Effector CD4-positive, alpha-beta T cell (primary cell): ENCODE results near the gene NTRK3.

ENCODE experiments used
- DNase-seq: peaks from one replicate; pipeline ENCODE4 v3.0.0-alpha.2; 2020

NTRK3 gene

GRCh38 chr15:87973501-87974215 is 282.9 kb downstream of the NTRK3 start:
- no peak for DNase-seq

- DNase-seq, result no peak
These were observed 285.5 kb downstream of the NTRK3 start for GRCh38 chr15:87971076-87971475.

GRCh38 chr15:87967951-87968350 is 288.6 kb downstream of the NTRK3 start:
- no peak for DNase-seq

GRCh38 chr15:87965304-87965703 is 291.2 kb downstream of the NTRK3 start:
- DNase-seq, result no peak

GRCh38 chr15:87962428-87962827 is 294.1 kb downstream of the NTRK3 start:
- DNase-seq, result no peak

- DNase-seq, result no peak
These were observed 294.6 kb downstream of the NTRK3 start for GRCh38 chr15:87961851-87962420.

- DNase-seq, result no peak
These were observed 296.9 kb downstream of the NTRK3 start for GRCh38 chr15:87959662-87960061.

- no peak for DNase-seq
These were observed 297.5 kb downstream of the NTRK3 start for GRCh38 chr15:87959080-87959479.

GRCh38 chr15:87955284-87955909 is 301.1 kb downstream of the NTRK3 start:
- no peak for DNase-seq

- no peak for DNase-seq
These were observed 301.7 kb downstream of the NTRK3 start for GRCh38 chr15:87954793-87955192.

- no peak for DNase-seq
These were observed 303.7 kb downstream of the NTRK3 start for GRCh38 chr15:87952736-87953287.

GRCh38 chr15:87949575-87950223 is 306.8 kb downstream of the NTRK3 start:
- no peak for DNase-seq

GRCh38 chr15:87949151-87949574 is 307.4 kb downstream of the NTRK3 start:
- DNase-seq, result no peak

- DNase-seq, result no peak
These were observed 309.0 kb downstream of the NTRK3 start for GRCh38 chr15:87947560-87947959.

- no peak for DNase-seq
These were observed 311.3 kb downstream of the NTRK3 start for GRCh38 chr15:87945246-87945645.

- DNase-seq, result no peak
These were observed 311.8 kb downstream of the NTRK3 start for GRCh38 chr15:87944691-87945090.

GRCh38 chr15:87944050-87944449 is 312.5 kb downstream of the NTRK3 start:
- no peak for DNase-seq

GRCh38 chr15:87943626-87944025 is 312.9 kb downstream of the NTRK3 start:
- no peak for DNase-seq

GRCh38 chr15:87942316-87942715 is 314.2 kb downstream of the NTRK3 start:
- no peak for DNase-seq

GRCh38 chr15:87941606-87942005 is 314.9 kb downstream of the NTRK3 start:
- no peak for DNase-seq

- no peak for DNase-seq
These were observed 315.8 kb downstream of the NTRK3 start for GRCh38 chr15:87940768-87941167.

GRCh38 chr15:87939848-87940457 is 316.6 kb downstream of the NTRK3 start:
- DNase-seq, result no peak

GRCh38 chr15:87938031-87938430 is 318.5 kb downstream of the NTRK3 start:
- DNase-seq, result no peak
